Fibroblast of skin of left quadriceps (primary cell): ENCODE results near the gene BRME1.

Experiments
- DNase-seq, 2 experiments: peaks; one replicate each; pipeline ENCODE4 v3.0.0-alpha.2; 2013; ENCODE audit warnings: low read depth in 2 of 2

BRME1 gene

GRCh38 chr19:13905634-13906520 lies at the start of gene BRME1, which contains the start of gene CC2D1A:
BRME1 (minus strand) TSS chr19:13906117; CDS start chr19:13904892, 1,225 bp downstream.
CC2D1A (plus strand) TSS chr19:13906201; CDS start chr19:13906442, 241 bp downstream.
- peak; percentile 49 to 53 for DNase-seq

- no peak for DNase-seq
These were observed 48.3 kb upstream of the BRME1 start for GRCh38 chr19:13954185-13954584.

DNA sequence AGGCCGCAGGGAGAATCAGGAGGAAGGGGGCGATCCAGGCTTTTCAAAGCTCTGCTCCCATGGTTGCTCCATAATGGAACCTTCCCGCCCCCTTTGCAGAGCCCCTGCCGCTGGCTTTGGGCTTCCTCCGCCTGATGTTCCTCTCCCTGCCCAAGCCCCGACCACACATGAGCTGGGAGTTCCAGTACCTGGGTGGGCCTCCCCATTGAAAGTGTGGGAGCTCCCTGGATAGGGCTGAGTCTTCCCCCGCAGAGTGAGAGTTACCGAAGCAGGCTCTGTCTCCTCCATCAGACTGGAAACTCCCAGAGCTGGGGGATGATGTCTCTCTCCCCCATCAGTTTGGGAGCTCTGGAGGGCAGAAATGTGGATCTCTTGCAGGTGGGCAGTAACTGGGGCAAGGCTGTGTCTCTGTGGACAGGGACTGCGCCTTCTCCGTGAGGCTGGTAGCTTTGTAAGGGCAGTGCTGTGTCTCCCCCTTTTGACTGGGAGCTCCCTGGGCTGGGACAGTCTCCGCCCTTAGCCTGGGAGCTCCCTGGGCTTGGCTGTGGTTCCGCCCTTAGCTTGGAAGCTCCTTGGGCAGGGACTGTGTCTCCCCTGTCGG lies 47.1 kb upstream of the BRME1 start:
- no peak for DNase-seq

DNA sequence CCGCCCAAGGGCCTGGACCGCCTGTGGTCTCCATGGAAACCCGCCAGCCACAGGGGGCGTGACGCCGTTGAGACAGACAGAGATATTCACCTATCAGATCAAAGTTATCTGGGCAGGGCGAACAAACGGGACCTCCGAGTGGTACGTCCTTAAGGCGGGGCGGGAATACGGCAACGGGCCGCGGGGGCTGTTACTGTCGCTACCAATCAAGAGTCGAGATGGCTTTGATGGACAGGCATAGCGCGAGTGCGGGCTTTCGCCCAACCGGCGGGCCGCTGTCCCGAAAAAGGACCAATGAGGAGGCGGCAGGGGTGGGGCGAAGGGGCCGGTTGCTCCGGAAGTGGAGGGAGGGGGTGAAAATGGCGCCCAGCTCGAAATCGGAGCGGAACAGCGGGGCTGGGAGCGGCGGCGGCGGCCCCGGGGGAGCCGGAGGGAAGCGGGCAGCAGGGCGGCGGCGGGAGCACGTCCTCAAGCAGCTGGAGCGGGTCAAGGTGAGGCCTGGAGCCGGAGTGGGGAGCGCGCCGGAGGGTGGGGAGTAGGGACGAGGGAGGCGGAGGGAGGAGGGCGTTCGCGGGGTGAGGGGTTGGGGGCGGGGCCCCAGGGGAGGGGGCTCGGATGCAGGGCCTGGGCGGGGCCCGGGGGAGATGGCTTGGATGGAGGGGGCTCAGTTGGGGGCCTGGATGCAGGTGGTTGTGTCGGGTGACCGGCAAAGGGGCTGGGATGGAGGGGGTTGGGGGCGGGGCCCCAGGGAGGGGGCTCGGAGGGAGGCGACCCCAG lies 46.4 kb upstream of the BRME1 start, which contains the start of gene DCAF15:
DCAF15 (plus strand) TSS at position 356 of the 777 bp plus-strand sequence; CDS start at position 360, 4 bp downstream.
- DNase-seq: peak; percentile 99

DNA sequence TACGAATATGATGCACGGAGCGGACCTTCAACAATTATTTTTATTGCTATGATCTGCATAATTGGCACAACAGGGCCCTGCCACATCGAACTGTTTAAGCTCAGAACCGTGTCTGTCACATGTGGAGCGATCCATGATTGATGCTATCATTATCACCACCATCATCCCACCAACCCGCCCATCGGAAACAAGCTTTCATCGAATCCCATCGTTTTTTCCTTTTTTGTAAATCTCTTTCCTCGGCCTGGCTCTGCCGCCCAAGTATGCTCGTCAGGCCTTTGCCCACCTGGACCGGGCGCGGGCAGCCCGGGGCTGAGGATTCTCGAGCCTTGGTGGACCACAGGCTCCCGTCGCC lies 45.9 kb upstream of the BRME1 start:
- no peak for DNase-seq

DNA sequence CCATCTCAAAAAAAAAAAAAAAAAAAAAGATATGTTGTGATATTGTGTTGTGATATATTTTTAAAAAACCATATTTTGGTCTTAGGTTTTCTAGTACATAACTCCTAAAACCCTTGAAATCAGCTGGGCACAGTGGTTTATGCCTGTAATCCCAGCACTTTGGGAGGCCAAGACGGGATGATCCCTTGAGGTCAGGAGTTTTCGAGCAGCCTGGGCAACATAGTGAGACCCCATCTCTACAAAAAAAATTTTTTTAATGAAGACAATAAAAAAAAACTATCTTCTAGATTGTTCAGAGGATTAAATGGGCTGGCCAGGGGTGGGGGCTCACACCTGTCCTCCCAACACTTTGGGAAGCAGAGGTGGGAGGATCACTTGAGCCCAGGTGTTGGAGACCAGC lies 45.1 kb upstream of the BRME1 start:
- no peak for DNase-seq

- no peak for DNase-seq
These were observed 40.5 kb upstream of the BRME1 start for GRCh38 chr19:13946414-13946813.

DNA sequence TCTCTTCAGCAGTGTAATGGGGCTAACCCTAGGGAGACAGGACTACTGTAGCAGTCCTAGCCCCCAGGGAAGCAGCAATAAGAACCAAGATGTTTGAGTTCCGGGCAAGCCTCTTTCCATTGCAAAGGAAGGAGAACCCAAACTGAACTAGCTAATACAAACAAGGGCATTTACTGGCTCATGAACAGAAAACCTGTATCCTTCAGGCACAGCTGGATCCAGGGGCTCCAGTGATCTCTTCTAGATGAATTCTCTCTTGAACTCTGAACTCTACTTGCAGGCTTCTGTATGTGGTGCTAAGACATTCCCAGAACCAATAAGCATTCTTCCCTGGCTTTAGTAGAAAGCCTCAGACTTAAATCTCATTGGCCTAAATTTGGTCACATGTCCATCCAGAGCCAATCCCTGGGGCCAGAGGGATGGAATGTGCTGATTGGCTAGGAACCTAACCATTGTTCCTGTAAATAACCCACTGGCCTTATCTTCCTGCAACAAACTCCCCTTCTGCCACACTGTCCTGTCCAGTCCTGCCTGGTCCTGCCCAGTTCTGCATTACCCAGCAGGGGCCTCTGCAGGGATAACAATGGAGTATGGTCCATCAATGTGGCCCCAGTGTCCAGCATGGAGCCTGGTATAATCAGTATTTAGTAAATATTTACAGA lies 36.2 kb upstream of the BRME1 start:
- DNase-seq: no peak

- peak; percentile 67 to 78 for DNase-seq
These were observed 32.6 kb upstream of the BRME1 start, which contains the start of gene PODNL1 for GRCh38 chr19:13938301-13939064. PODNL1 (minus strand) TSS chr19:13938417; CDS start chr19:13938181, 236 bp downstream.

DNA sequence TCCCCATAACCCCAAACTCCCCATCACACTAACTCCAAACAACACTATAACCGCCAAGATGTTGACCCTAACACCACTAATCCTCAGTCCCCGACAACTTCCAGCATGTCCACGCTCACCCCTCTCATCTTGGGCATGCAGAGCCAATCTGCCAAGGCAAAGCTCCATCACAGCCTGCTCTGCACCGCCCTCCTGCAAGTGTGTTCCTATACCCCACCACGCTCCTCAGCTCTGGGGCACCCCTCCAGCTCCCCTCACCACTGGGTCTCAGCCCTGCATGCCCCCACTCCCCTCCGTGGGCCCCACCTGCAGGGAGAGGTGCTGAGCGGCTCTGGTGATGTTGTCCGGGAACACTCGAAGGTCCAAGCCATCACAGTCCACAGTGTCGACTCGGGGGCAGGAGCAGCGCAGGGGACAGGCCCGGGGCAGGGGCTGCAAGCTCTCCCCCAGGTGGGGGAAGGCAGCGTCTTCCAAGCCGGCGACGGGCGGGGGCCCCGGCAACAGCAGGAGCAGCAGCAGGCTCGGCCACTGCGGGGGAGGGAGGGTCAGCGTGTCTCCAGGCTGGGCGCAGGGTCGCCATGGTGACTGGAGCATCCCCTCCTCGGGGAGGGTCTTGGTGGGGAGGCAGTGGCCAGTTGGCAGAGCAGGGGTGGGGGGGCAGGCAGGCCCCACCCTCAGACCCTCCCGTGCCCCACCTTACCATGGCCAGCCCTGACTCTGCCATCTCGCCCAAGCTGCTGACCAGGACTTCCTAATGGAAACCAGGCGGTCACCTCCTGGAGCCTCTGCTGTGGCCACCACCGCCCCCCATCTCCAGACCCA lies 31.8 kb upstream of the BRME1 start:
- no peak for DNase-seq

DNA sequence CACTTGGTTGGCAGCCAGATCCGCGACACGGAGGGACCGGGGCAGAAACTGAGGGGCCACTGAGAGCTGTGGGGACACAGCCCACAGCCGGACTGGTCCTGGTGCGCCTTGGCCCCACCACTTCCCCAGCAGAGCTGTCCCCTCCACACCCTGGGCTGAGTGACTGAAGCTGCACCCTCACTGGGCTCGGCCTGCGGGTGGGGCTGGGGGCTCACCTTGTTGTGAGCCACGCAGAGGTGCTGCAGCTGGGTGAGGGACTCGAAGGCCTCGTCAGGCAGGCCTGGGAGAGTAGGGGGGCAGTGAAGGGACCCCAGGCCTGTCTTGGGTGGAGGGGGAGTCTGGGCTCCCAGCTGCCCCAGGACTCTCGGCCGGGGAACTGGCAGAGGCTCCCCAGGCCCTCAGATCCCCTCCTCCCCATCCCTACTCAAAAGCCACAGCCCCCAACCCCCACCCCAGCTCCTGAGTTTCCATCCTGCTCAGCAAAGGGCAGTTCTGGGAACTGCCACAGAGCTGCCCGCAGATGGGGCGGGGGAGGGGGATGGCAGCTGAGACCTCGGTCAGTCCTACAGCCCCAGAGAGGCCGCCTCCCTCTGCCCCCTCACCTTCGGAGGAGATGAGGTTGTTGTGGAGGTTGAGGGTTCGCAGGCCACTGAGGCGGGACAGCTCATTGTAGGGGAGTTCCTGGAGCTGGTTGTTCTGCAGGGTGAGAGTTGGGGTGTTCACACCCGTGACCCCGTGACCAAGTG lies 30.0 kb upstream of the BRME1 start:
- DNase-seq: no peak

DNA sequence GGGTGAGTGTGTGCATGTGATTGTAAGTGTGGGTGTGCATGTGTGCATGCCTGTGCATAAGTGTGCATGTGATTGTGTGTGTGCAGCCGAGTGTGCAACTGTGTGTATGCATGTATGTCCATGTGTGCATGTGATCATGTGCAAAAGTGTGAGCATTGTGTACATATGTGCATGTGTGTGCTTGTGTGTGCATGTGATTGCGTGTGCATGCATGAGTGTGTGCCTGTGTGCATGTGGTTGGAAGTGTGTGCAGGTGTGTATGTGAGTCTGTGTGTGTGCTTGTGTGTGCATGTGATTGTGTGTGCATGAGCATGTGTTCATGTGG lies 28.8 kb upstream of the BRME1 start:
- no peak for DNase-seq

DNA sequence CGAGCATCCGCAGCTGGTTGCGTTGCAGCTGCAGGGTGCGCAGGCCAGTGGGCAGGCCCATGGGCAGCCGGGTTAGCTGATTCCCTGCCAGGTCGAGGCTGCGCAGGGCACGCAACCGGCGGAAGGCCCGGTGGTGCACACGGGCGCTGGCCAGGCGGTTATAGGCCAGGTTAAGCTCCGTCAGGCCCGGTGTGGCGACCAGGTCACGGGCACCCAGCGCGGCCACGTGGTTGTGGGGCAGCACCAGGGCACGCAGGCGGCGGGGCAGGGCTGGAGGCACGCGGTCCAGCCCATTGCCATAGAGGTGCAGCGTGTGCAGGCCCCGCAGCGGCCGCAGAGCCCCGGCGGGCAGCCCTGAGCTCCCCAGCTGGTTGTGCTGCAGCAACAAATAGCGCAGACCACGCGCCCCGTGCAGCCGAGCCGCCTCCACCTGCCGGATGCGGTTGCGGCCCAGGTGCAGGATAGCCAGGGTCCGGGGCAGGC lies 27.0 kb upstream of the BRME1 start:
- DNase-seq: no peak

GRCh38 chr19:13932149-13932637 lies 26.3 kb upstream of the BRME1 start:
- no peak for DNase-seq

DNA sequence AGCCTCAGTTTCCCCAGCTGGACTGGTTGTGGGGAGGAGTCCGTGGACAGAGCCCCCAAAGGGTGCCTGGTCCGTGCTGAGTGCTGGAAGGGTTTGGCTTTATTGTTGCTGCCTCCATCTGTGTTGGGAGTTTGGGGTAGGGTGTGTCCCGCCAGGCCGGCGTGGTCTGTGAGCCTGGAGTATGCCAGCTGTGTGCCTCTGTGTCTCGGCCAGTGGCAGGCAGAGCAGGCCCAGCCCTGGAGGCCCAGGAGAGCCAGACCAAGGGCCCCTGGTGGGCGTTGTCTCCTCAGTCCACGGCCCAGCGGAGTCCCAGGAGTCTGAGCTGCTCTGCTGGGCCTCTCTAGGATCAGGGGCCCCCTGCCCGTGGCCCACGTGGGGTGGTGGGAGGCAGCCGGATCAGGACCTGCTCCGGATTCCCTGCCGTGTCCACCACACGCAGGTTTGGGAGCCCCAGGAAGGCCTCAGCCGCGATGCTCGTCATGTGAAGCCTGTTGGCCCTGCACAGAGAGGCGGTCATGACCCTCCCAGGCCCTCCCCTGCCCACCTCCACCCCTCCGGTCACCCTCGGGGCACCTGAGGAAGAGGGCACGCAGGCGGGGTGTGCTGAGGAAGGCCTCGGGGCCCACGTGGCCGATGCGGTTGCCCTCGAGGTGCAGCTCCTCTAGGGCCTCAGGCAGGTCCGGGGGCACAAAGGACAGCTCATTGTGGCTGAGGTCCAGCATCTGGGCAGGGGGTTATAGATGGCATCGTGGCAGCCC lies 25.7 kb upstream of the BRME1 start:
- no peak for DNase-seq

GRCh38 chr19:13930402-13930801 lies 24.5 kb upstream of the BRME1 start:
- DNase-seq: no peak

GRCh38 chr19:13929956-13930355 lies 24.0 kb upstream of the BRME1 start:
- no peak for DNase-seq

GRCh38 chr19:13929340-13929739 lies 23.4 kb upstream of the BRME1 start:
- DNase-seq: no peak
